Progenitor cell of endocrine pancreas (in vitro differentiated cells): Measurements from ENCODE around the gene PLK3. TPM values are rescaled to one million over a fixed set of nuclear protein-coding genes. Genes with fewer than 3 reads are reported as not detected.

Source experiments
- DNase-seq: peaks from one replicate; pipeline ENCODE4 v3.0.0; 2021; ENCODE audit warnings: low spot score; ENCODE audit not compliant: unreplicated experiment
- H3K27ac Mint-ChIP-seq: 2 replicates; pipeline ENCODE4 v1.8.0; 2021; ENCODE audit warnings: mild to moderate bottlenecking, moderate library complexity, mixed read lengths
- H3K27me3 Mint-ChIP-seq: 2 replicates; pipeline ENCODE4 v1.8.0; 2021; ENCODE audit warnings: mixed read lengths
- H3K36me3 Mint-ChIP-seq: 2 replicates; pipeline ENCODE4 v1.8.0; 2022; ENCODE audit warnings: mixed read lengths; ENCODE audit not compliant: insufficient read depth
- H3K4me1 Mint-ChIP-seq: 2 replicates; pipeline ENCODE4 v1.8.0; 2021; ENCODE audit warnings: low read depth, mixed read lengths
- H3K4me3 Mint-ChIP-seq: 2 replicates; pipeline ENCODE4 v1.8.0; 2021; ENCODE audit warnings: low read depth, mild to moderate bottlenecking, moderate library complexity, mixed read lengths
- H3K9me3 Mint-ChIP-seq: 2 replicates; pipeline ENCODE4 v1.8.0; 2021; ENCODE audit warnings: low read depth, mixed read lengths
- total RNA-seq: library from RNA; stranded (reverse); gene quantifications from 2 replicates; pipeline ENCODE4 v1.2.1, GENCODE V29; 2021
- TF ChIP-seq, protein P1 (sequence below): fragments of 200-600 bp; sonication (generic); IDR thresholded peaks from one replicate; pipeline ENCODE4 v1.5.0; 2021; ENCODE audit warnings: antibody characterized with exemption, mild to moderate bottlenecking; ENCODE audit not compliant: unreplicated experiment

The PLK3 gene
- total RNA-seq, 1 donor from 2014 or later, result 13.3 TPM

DNA sequence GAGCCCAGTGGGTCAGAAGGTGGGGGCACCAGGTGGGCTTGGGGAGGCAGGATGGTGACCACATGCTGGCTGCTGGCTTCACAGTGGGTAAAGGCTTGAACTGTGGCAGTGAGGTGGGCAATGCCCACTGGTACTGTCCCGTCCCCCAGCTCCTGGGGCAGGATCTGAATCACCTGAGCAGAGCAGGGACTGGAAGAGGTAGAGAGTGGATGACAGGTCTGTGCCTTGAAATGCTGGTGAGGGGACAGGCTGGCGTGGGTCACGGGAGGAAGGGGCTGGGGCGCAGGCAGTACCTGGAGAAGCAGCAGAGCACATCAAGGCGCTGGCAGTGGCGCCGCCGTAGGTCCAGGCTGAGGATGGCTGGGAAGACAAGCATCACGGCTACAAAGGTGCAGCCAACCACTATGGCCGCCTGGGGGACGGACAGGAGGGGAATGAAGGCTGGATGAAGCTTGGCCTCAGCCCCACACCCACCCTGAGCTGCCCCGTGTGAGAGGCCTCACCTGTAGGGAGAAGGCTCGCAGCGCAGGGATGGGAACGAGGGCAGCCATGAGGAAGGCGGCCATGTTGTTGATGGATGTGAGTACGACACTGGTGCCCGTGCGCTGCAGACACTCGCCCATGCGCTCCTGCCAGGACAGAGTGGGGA, 27.9 kb downstream of the PLK3 start:
- H3K27me3 Mint-ChIP-seq, result no peaks in the 10 kb centered on the region
- no peak for DNase-seq
- H3K36me3 Mint-ChIP-seq, result no peaks in the 10 kb centered on the region
- no peak overlapping the region for H3K4me3 Mint-ChIP-seq
- H3K27ac Mint-ChIP-seq, result no peak overlapping the region
- H3K9me3 Mint-ChIP-seq, result no peaks in the 10 kb centered on the region
- peaks cover 2% of the 10 kb centered on the region for H3K4me1 Mint-ChIP-seq
- TF ChIP-seq, protein P1, sequence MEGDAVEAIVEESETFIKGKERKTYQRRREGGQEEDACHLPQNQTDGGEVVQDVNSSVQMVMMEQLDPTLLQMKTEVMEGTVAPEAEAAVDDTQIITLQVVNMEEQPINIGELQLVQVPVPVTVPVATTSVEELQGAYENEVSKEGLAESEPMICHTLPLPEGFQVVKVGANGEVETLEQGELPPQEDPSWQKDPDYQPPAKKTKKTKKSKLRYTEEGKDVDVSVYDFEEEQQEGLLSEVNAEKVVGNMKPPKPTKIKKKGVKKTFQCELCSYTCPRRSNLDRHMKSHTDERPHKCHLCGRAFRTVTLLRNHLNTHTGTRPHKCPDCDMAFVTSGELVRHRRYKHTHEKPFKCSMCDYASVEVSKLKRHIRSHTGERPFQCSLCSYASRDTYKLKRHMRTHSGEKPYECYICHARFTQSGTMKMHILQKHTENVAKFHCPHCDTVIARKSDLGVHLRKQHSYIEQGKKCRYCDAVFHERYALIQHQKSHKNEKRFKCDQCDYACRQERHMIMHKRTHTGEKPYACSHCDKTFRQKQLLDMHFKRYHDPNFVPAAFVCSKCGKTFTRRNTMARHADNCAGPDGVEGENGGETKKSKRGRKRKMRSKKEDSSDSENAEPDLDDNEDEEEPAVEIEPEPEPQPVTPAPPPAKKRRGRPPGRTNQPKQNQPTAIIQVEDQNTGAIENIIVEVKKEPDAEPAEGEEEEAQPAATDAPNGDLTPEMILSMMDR, result no peak

DNA sequence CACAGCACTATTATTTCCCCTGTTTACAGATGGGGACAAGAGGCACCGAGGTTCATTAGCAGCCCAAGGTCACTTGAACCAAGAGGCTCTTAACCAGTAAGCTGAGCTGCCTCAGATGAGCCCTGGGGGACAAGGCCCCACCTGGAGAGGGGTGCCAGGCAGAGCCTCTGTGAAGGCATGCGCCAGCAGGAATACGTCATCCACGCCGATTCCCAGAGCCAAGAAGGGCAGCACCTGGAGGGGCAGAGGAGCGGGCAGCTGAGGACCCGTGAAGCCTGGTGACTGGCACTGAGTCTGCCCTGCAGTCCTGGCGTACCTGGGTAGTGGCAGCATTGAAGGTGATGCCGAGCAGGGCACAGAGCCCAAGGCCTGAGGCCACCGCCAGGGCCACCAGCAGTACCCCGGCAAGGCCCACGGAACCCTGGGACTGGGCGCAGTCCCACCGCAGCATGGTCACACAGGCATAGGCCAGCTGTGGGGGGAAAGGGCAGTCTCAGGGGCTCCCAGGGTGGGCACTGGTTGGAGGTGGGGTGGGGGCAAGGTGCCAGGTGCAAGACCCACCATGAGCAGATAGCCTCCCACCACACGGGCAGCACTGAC, 28.8 kb downstream of the PLK3 start:
- H3K9me3 Mint-ChIP-seq, result no peaks in the 10 kb centered on the region
- DNase-seq, result no peak
- TF ChIP-seq, protein P1, result no peak
- H3K4me1 Mint-ChIP-seq, result peaks cover 2% of the 10 kb centered on the region
- no peaks in the 10 kb centered on the region for H3K27me3 Mint-ChIP-seq
- H3K4me3 Mint-ChIP-seq, result no peak overlapping the region
- H3K27ac Mint-ChIP-seq, result no peak overlapping the region
- no peaks in the 10 kb centered on the region for H3K36me3 Mint-ChIP-seq

DNA sequence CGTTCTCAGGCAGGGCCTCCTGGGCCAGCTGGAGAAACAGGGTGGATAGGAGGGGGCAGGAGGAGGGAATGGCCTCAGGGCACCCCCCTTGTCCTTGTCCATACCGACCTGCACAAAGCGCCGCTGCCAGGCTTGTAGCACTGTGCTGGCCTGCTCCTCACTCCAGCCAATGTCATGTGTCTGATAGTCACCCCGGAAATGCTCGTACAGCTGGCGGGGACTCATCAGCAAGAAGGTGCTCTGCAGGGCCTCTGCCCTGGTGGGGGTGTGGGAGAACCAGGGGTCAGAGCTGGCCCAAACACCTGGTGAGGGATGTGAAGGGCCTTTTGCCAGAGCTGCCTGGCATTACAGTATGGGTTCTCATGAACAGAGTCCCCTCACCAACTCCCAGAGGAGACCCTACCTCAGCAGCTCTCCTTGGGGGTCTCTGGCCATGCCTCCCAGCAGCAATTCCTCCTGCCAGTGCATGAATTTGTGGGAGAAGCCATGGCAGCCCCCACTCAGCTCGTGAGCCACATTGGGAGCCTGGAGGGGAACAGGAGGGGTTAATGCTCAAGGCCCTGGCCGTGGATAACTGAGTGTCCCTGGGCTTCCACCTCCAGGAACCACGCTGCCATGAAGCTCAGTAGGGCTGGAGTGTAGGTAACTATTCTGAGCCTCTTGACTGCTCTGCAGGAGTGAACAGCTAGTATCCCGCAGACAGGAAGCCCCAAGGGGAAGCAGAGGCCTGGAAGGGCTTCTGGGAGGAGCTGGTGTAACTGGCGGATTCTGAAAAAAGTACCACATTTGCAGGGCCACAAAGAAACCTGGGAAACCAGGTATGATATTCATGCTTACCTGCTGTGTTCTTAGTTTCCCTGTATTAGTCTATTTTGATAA, 29.6 kb downstream of the PLK3 start:
- Mint-ChIP-seq H3K9me3 (no peaks in the 10 kb centered on the region), H3K4me1 (peaks cover 2% of the 10 kb centered on the region), H3K4me3 (no peak overlapping the region), H3K27ac (no peak overlapping the region), H3K27me3 (peaks cover 3% of the 10 kb centered on the region), H3K36me3 (peaks cover 1% of the 10 kb centered on the region)
- TF ChIP-seq, protein P1, result no peak
- no peak for DNase-seq

DNA sequence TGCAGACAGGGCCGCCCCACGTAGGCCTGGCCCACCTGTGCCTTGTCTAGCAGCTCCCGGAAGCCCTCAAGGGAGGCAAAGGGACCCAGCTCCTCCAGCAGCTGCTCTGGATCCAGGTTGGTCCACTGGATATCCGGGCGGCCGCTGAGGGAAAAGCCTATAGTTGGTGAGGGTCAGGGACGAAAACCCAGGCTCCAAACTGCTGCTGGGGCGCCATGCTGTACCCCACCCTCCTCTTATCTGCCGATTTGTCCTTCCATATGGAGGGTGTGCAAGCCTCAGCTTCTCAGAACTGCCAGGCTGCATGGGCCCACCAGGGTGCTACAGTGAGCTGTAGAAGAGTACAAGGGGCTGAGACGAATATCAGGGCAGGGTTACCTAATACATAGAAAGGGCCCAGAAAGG, 30.7 kb downstream of the PLK3 start:
- Mint-ChIP-seq H3K27me3 (peaks cover 3% of the 10 kb centered on the region), H3K27ac (no peak overlapping the region), H3K9me3 (no peaks in the 10 kb centered on the region), H3K4me3 (no peak overlapping the region), H3K4me1 (peaks cover 2% of the 10 kb centered on the region), H3K36me3 (peaks cover 1% of the 10 kb centered on the region)
- TF ChIP-seq, protein P1, result no peak
- DNase-seq, result no peak

DNA sequence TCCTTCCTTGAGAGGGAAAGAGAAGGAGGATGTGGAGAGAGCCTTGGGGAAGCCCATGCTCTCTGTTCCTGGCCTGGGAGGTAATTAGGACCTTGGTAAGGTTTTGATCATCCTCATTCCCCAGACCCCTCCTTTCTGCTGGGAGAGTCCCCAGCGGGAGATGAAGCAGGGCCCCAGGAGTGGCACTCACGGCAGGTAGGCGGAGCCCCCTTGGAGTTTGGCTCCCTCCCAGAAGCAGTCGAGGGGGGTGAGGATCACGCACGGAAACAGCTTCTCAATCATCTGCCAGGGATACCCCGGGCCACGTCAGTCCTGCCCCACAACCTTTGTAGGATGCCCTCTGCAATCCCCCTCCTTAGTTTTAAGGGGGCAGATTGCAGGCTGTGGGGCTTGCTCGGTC, 31.3 kb downstream of the PLK3 start:
- TF ChIP-seq, protein P1, result no peak
- no peak overlapping the region for H3K4me3 Mint-ChIP-seq
- H3K9me3 Mint-ChIP-seq, result no peaks in the 10 kb centered on the region
- H3K27ac Mint-ChIP-seq, result no peak overlapping the region
- peaks cover 2% of the 10 kb centered on the region for H3K4me1 Mint-ChIP-seq
- peaks cover 3% of the 10 kb centered on the region for H3K27me3 Mint-ChIP-seq
- no peak for DNase-seq
- peaks cover 1% of the 10 kb centered on the region for H3K36me3 Mint-ChIP-seq
